Stimulated activated CD4-positive, alpha-beta T cell treated with anti-CD3 and anti-CD28 coated beads, Interleukin-12 subunit alpha, Interleukin-12 subunit beta, amount 100 ng/mL, for 48 hours (primary cell): Measurements from ENCODE around the gene RAB11FIP3.
"Not testable (repeated sequence)": the region's sequence is repeated elsewhere in the genome, so short reads cannot be mapped to it uniquely, and the experiment has no call there.

Experiments used
- DNase-seq, 3 donors: peaks; one replicate each; pipeline ENCODE4 v3.0.0-alpha.2; 2020; ENCODE audit warnings: low read depth in 2 of 3, low spot score in 1 of 3

The RAB11FIP3 gene

DNA sequence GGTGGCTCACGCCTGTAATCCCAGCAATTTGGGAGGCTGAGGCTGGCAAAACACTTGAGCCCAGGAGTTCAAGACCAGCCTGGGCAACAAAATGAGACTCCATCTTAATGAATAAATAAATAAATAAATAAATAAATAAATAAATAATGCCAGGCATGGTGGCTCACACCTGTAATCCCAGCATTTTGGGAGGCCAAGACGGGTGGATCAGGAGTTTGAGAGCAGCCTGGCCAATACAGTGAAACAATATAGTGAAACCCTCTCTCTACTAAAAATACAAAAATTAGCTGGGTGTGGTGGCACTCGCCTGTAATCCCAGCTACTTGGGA lies 10.3 kb upstream of the RAB11FIP3 start:
- not testable (repeated sequence) for DNase-seq

GRCh38 chr16:422179-422578 lies 3.3 kb upstream of the RAB11FIP3 start:
- DNase-seq, result not testable (repeated sequence)

- DNase-seq, result no peak
Observed at GRCh38 chr16:424033-424622, 1.3 kb upstream of the RAB11FIP3 start.

DNA sequence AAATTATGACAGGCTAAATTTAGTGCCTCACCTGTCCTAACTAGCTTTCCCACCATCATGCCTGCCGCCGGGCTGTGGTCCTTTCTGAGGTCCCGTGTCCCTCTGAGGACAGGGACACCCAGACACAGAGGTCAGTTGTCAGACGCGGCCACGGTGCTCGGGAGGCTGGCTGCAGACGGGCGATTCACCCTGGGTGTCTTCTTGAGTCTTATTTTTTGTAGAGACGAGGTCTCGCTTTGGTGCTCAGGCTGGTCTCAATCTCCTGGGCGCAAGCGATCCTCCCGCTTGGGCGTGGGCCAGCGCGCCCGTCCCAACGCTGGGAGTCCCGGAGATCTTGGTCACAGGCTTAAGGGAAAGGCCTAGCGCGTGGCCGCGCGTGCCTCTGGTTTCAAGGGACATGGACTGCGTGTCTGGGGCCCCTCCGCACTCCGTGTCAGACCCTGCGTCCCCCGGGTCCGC lies 797 bp upstream of the RAB11FIP3 start:
- DNase-seq, result no peak

DNA sequence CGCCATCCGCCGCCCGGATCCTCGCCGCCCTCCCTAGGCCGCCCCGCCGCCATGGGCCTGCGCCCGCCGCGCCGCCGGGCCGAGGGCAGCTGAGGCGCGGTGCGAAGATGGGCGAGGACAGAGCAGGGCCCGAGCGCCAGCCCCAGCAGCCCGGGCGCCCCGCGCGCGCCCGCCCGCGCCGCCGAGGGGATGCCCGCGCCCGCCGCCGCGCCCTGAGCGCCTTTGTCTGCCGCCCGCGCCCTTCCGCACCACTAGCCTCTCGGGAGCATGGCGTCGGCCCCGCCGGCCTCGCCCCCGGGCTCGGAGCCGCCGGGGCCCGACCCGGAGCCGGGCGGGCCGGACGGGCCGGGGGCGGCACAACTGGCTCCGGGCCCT lies 278 bp downstream of the RAB11FIP3 start:
- peak in 1 of 3 donors; percentile 38 for DNase-seq

DNA sequence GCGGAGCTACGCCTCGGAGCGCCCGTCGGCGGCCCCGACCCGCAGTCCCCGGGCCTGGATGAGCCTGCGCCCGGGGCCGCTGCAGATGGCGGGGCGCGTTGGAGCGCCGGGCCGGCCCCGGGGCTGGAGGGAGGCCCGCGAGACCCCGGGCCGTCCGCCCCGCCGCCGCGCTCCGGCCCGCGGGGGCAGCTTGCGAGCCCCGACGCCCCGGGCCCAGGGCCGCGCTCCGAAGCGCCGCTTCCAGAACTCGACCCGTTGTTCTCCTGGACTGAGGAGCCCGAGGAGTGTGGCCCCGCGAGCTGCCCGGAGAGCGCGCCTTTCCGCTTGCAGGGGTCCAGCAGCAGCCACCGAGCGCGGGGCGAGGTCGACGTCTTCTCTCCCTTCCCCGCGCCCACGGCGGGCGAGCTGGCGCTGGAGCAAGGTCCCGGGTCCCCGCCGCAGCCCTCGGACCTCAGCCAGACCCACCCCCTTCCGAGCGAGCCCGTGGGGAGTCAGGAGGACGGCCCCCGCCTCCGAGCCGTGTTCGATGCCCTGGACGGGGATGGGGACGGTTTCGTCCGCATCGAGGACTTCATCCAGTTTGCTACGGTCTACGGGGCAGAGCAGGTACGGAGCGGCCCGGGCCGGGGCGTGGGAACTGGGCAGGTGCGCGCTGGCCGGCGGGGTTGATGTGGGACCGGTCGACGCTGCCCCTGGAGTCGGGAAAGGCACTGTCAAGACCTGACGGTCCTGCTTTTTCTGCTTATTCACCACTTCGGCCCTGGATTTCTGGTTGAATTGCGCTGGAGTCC lies 861 bp downstream of the RAB11FIP3 start:
- peak in 1 of 3 donors; percentile 7 for DNase-seq

DNA sequence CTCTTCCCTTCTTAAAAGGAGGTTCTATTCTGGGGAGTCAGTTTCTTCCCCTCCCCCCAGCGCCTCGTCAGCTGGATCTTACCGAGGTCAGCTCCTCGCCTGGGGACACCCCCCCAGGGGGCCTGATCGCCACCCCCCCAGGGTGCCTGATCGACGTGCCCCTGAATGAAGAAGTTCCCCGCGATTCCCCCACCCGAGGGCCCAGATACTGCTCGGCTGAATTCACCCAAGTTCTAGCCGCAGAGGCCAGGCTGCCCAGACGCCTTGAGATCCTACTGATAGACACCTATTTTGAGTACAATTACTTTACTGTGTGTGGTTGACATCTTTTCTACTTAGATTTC lies 1.4 kb downstream of the RAB11FIP3 start:
- DNase-seq, result no peak

DNA sequence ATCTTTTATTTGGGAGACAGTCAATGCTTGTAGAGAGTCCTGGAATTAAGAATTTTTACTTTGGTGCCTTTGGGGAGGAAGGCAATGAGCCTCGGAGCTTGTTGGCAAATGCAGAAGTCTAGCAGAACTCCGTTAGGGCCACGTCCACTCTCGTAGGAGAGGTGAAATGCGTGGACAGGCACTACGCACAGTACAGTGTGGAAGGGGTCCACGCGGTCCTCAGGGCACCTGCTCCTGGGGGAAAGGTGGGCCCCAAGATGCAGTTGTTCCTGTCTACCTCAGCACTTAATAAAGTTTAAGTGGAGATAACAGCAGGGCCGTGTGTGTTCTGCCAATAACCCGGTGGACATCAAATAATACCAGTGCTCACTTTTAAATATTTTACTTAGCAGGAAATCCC lies 1.8 kb downstream of the RAB11FIP3 start:
- no peak for DNase-seq

GRCh38 chr16:430904-431303 lies 5.5 kb downstream of the RAB11FIP3 start:
- DNase-seq, result no peak

- no peak for DNase-seq
Observed at GRCh38 chr16:440627-441026, 15.2 kb downstream of the RAB11FIP3 start.

- DNase-seq, result no peak
Observed at GRCh38 chr16:441447-441846, 16.0 kb downstream of the RAB11FIP3 start.

DNA sequence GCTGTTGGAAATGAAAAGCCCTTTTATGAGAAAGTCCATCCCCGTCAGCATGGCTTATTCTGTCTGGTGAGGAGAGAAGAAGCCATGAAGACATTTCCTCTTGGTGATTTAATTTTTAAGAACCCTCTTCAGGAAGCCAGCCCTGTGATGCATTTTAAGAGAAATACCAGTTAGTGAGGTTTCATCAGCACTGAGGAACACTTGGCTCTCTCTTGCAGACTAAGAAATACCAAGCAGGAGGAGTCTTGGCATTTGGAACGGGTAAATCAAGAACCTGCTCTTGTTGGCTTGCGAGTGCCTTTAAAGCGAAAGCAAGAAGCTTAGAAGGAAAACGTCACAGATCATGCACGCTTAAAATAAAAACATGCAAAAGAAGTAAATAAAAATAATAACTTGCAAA lies 17.5 kb downstream of the RAB11FIP3 start:
- DNase-seq, result no peak

- no peak for DNase-seq
Observed at GRCh38 chr16:444027-444426, 18.6 kb downstream of the RAB11FIP3 start.

- DNase-seq, result no peak
Observed at GRCh38 chr16:445566-445965, 20.1 kb downstream of the RAB11FIP3 start.

GRCh38 chr16:450385-450784 lies 24.9 kb downstream of the RAB11FIP3 start:
- no peak for DNase-seq

DNA sequence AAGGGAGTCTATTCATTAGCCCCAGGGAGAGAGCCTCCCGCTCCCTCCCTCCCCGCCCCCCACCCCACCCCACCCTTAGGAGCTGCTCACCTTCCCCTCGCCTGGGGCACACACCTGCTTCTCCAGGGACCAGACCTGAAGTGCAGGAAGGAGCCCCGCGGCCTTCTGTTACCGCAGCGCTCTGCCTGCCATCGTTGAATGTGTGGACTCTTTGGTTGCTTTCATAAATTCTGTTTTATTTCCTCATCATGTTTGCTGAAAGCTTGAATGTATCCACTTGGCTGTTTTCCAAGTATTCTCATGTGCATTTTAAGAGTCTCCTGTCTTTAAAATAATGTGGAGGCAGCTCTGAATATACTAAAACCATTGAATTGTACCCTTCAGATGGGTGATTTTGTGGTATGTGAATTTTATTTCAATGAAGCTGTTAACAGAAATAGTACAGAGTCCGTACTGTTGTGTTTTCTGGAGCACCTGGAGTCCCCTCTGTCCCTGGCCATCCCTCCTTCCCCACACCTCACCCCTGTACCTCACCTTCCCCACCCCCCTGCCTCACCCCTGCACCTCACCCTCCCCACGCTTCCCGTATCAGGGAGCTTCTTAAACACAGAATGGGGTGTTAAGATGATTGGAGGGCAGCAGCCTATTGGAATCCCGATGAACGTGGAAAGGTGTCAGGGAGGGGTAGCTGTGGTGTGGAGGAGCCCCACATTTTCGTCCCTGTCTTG lies 25.5 kb downstream of the RAB11FIP3 start:
- DNase-seq, result no peak

DNA sequence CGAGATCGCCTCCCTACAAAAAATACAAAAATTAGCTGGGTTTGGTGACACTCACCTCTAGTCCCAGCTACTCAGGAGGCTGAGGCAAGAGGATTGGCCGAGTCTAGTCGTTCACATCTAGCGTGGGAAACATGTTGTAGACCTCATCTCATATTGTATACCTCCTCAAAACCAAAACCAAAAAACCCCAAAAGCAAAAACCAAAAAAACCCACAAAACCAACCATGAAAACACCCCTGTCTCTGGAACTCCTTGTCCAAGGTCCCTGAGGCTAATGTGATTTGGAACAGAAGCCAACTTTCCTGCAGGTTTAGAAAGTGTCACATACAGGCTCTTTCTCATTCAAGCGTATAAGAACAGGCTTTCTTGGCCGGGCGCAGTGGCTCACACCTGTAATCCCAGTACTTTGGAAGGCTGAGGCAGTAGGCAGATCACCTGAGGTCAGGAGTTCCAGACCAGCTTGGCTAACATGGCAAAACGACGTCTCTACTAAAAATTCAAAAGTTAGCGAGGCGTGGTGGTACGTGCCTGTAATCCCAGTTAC lies 29.0 kb downstream of the RAB11FIP3 start:
- no peak for DNase-seq

DNA sequence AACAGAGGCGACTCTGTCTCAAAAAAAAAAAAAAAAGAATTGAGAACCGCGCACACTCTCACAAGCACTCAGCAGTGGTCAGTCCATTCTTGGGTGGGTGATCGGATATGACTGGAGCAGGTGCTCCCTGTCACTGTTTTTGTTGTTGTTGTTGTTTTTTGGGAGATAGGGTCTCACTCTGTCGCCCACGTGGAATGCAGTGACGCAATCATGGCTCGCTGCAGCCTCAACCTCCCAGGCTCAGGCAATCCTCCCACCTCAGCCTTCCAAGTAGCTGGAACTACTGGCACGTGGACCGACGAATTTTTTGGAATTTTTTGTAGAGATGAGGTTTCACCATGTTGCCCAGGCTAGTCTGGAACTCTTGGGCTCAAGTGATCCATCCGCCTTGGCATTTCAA lies 30.0 kb downstream of the RAB11FIP3 start:
- DNase-seq, result no peak

DNA sequence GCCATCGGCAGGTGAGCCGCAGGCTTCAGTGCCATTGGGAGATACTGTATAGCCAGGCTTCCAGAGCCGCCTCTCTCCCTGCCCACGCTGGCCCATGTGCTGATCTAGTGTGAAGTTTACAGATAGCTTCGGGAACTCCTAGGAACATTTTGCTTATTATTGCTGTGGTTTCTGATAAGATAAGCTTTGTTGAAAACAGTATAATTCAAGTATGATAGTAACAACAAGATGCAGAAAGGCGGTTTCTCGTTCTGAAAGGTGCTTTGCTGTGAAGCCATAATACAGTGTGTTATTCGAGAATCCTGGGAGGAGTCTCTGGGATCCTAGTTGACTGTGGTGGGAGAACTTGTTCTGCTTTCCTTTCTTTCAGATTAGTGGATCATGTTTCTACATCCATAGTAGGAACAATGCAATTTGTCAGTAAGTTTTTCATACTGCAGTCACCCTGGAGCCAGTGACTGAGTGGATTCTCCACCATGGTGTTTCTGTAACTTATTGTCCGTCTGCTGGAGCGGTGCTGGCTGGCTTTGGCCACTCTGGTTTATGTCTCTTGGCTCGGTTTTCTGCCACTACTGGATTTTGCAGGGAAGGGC lies 31.5 kb downstream of the RAB11FIP3 start:
- DNase-seq, result no peak

GRCh38 chr16:457732-458400 lies 32.4 kb downstream of the RAB11FIP3 start:
- DNase-seq, result no peak

GRCh38 chr16:459761-460160 lies 34.3 kb downstream of the RAB11FIP3 start:
- DNase-seq, result no peak
